ENCODE results near the gene PLCXD3.

The PLCXD3 gene

GRCh38 chr5:41291323-41291722 lies 219.1 kb downstream of the PLCXD3 start:
- in situ Hi-C loops (cut with MboI; ENCODE audit: low sequenced_read_pairs) = no loop called here

GRCh38 chr5:41290810-41291209 lies 219.6 kb downstream of the PLCXD3 start:
- in situ Hi-C loops (cut with MboI; ENCODE audit: low sequenced_read_pairs) = no loop called here

GRCh38 chr5:41289970-41290464 lies 220.4 kb downstream of the PLCXD3 start:
- in situ Hi-C loops (cut with MboI; ENCODE audit: low sequenced_read_pairs) = no loop called here

- in situ Hi-C loops (cut with MboI; ENCODE audit: low sequenced_read_pairs) = no loop called here
Observed at GRCh38 chr5:41286696-41287095, 223.7 kb downstream of the PLCXD3 start.

GRCh38 chr5:41286165-41286564 lies 224.2 kb downstream of the PLCXD3 start:
- in situ Hi-C loops (cut with MboI; ENCODE audit: low sequenced_read_pairs) = no loop called here

- in situ Hi-C loops (cut with MboI; ENCODE audit: low sequenced_read_pairs) = no loop called here
Observed at GRCh38 chr5:41284938-41285337, 225.5 kb downstream of the PLCXD3 start.

- in situ Hi-C loops (cut with MboI; ENCODE audit: low sequenced_read_pairs) = no loop called here
Observed at GRCh38 chr5:41281215-41281810, 229.1 kb downstream of the PLCXD3 start.

GRCh38 chr5:41279040-41279439 lies 231.4 kb downstream of the PLCXD3 start:
- in situ Hi-C loops (cut with MboI; ENCODE audit: low sequenced_read_pairs) = no loop called here

GRCh38 chr5:41277476-41278245 lies 232.7 kb downstream of the PLCXD3 start:
- in situ Hi-C loops (cut with MboI; ENCODE audit: low sequenced_read_pairs) = no loop called here

GRCh38 chr5:41275813-41276512 lies 234.4 kb downstream of the PLCXD3 start:
- in situ Hi-C loops (cut with MboI; ENCODE audit: low sequenced_read_pairs) = no loop called here

GRCh38 chr5:41270423-41271251 lies 239.8 kb downstream of the PLCXD3 start:
- in situ Hi-C loops (cut with MboI; ENCODE audit: low sequenced_read_pairs) = no loop called here

- in situ Hi-C loops (cut with MboI; ENCODE audit: low sequenced_read_pairs) = no loop called here
Observed at GRCh38 chr5:41268894-41269293, 241.5 kb downstream of the PLCXD3 start.

- in situ Hi-C loops (cut with MboI; ENCODE audit: low sequenced_read_pairs) = no loop called here
Observed at GRCh38 chr5:41266377-41266776, 244.0 kb downstream of the PLCXD3 start.

- in situ Hi-C loops (cut with MboI; ENCODE audit: low sequenced_read_pairs) = no loop called here
Observed at GRCh38 chr5:41264019-41264418, 246.4 kb downstream of the PLCXD3 start.

- in situ Hi-C loops (cut with MboI; ENCODE audit: low sequenced_read_pairs) = no loop called here
Observed at GRCh38 chr5:41263335-41263734, 247.1 kb downstream of the PLCXD3 start.

Measured in HL-60/S4 treated with phorbol 12-myristate 13-acetate at 8.2 ng/mL for 4 days and 3 days (cell line).